Adipocyte (in vitro differentiated cells): ENCODE measurements around the gene PALD1.

Experiments used
- DNase-seq: peaks from one replicate; pipeline ENCODE4 v3.0.0-alpha.2; 2015; ENCODE audit warnings: low read depth
- H3K27me3 ChIP-seq: replicated peaks from 2 replicates; pipeline ENCODE4 v1.7.0; 2013; ENCODE audit warnings: mild to moderate bottlenecking, low read length, moderate library complexity; ENCODE audit not compliant: control insufficient read depth, insufficient read depth
- H3K36me3 ChIP-seq: 2 replicates; pipeline ENCODE4 v1.7.0; 2013; ENCODE audit warnings: low read length, mild to moderate bottlenecking, moderate library complexity; ENCODE audit not compliant: control insufficient read depth, insufficient read depth, severe bottlenecking
- H3K4me1 ChIP-seq: 2 replicates; pipeline ENCODE4 v1.7.0; 2013; ENCODE audit warnings: mild to moderate bottlenecking, low read length, moderate library complexity; ENCODE audit not compliant: control insufficient read depth, insufficient read depth
- H3K4me3 ChIP-seq: 2 replicates; pipeline ENCODE4 v1.7.0; 2013; ENCODE audit warnings: mild to moderate bottlenecking, low read length, moderate library complexity
- H3K9ac ChIP-seq: 2 replicates; pipeline ENCODE4 v1.7.0; 2013; ENCODE audit warnings: mild to moderate bottlenecking, low read length, moderate library complexity
- H3K9me3 ChIP-seq: 2 replicates; pipeline ENCODE4 v1.7.0; 2013; ENCODE audit warnings: mild to moderate bottlenecking, low read length, moderate library complexity; ENCODE audit not compliant: control insufficient read depth

Gene PALD1

DNA sequence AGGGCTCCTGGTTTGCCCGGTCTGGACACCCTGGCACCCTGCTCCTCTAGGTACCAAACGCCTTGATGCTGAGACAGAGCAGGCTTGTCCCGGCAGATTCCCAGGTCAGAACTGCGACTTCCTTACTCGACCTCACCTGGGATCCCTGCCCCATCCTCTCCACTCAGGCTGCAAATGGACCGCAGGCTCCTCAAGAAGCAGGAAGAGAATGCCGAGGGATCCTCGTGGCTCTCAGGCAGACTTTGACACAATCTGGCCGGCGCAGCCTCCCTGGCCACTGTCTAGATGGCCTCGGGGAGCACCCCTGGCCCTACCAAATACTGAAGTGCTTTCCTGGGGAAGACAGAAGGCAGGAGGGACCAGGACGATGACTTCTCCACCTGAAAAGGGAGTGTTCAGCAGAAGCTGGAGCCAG lies 36.7 kb upstream of the PALD1 start:
- Histone ChIP-seq H3K4me1 (peaks cover 24% of the 10 kb centered on the region), H3K36me3 (no peaks in the 10 kb centered on the region), H3K9ac (no peak overlapping the region), H3K9me3 (no peaks in the 10 kb centered on the region), H3K27me3 (peaks cover 40% of the 10 kb centered on the region), H3K4me3 (no peak overlapping the region)
- no peak for DNase-seq

GRCh38 chr10:70442332-70442988 lies 36.1 kb upstream of the PALD1 start:
- no peak overlapping the region for H3K9ac ChIP-seq
- peaks cover 24% of the 10 kb centered on the region for H3K4me1 ChIP-seq
- no peak overlapping the region for H3K4me3 ChIP-seq
- DNase-seq: no peak
- H3K36me3 ChIP-seq: no peaks in the 10 kb centered on the region
- H3K27me3 ChIP-seq: peaks cover 40% of the 10 kb centered on the region
- H3K9me3 ChIP-seq: no peaks in the 10 kb centered on the region

- Histone ChIP-seq H3K9ac (no peak overlapping the region), H3K36me3 (no peaks in the 10 kb centered on the region), H3K4me1 (peaks cover 24% of the 10 kb centered on the region), H3K27me3 (peaks cover 32% of the 10 kb centered on the region), H3K9me3 (no peaks in the 10 kb centered on the region), H3K4me3 (no peak overlapping the region)
- DNase-seq: no peak
These were observed 33.8 kb upstream of the PALD1 start for GRCh38 chr10:70444744-70445143.

DNA sequence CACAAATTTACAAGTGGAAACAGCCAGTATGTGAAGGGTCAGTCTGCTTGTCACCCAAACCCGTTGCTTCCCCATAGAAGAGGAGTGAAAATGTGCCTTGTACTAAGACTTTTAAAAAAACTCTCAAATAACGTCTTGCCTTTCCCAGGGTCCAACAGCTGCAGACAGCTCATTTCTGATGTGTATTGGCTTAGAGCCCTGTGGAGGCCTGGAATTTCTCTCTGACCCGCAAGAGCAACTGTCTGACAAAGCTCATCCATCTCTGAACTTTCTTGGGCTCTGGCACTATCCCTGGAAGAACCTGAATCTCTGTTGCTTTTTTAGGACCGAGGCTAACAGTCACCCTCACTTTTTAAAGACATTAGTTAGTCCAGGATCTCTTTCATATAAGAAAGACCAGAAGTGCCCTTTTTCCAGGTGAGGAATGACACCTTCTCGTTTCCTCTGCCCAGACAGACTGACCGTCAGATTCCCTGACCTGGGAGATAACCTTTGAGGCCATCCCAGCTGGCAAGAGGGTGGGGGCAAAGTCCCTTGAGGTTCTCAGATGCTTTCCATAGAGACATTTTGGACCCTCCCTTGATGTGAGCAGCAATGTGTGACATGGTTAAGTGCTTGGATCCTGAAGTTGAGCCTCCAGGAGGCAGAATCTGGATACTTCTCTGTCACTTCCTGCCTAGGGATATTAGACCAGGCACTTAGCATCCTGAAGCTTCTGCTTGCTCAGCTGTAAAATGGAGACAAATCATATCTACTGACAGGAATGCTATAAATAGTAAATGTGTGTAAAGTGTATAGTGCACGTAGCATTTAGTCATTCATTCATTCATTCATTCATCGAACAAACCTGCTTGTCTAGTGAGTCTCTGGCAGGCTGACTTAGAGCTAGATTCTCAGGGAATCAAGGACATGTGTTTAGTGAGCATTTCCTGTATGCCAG lies 32.6 kb upstream of the PALD1 start:
- H3K36me3 ChIP-seq: no peaks in the 10 kb centered on the region
- H3K9me3 ChIP-seq: no peaks in the 10 kb centered on the region
- no peak overlapping the region for H3K9ac ChIP-seq
- no peak overlapping the region for H3K4me3 ChIP-seq
- peaks cover 22% of the 10 kb centered on the region for H3K4me1 ChIP-seq
- peaks cover 21% of the 10 kb centered on the region for H3K27me3 ChIP-seq
- no peak for DNase-seq

GRCh38 chr10:70448236-70448635 lies 30.3 kb upstream of the PALD1 start:
- Histone ChIP-seq H3K4me3 (no peak overlapping the region), H3K4me1 (peaks cover 19% of the 10 kb centered on the region), H3K9me3 (no peaks in the 10 kb centered on the region), H3K36me3 (no peaks in the 10 kb centered on the region), H3K9ac (no peak overlapping the region), H3K27me3 (peaks cover under 1% of the 10 kb centered on the region)
- DNase-seq: no peak

DNA sequence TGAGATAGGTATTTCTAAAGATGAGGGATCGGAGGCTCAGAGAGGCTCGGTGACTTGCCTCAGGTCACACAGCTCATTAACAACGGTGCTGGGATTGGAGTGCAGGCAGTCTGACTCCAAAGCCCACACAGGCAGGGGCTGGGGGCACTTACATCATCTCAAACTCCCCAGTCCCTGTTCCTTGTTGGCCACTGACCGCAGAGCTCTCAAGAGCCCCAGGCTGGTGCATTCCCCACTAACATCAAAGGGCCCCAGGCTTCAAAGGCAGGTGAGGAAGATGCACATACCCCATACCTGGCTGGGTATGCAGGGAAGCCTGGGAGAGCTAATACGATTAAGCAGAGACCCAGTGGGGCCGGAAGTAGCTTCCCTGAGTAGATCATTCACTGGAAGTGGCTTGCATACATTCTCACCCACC lies 23.3 kb upstream of the PALD1 start:
- Histone ChIP-seq H3K9me3 (no peaks in the 10 kb centered on the region), H3K36me3 (no peaks in the 10 kb centered on the region), H3K4me3 (no peak overlapping the region), H3K27me3 (peaks cover 9% of the 10 kb centered on the region), H3K9ac (no peak overlapping the region), H3K4me1 (peaks cover 10% of the 10 kb centered on the region)
- no peak for DNase-seq

GRCh38 chr10:70456164-70456563 lies 22.4 kb upstream of the PALD1 start:
- peaks cover 12% of the 10 kb centered on the region for H3K4me1 ChIP-seq
- no peaks in the 10 kb centered on the region for H3K36me3 ChIP-seq
- no peak overlapping the region for H3K9ac ChIP-seq
- H3K27me3 ChIP-seq: peaks cover 9% of the 10 kb centered on the region
- H3K9me3 ChIP-seq: no peaks in the 10 kb centered on the region
- DNase-seq: no peak
- no peak overlapping the region for H3K4me3 ChIP-seq

DNA sequence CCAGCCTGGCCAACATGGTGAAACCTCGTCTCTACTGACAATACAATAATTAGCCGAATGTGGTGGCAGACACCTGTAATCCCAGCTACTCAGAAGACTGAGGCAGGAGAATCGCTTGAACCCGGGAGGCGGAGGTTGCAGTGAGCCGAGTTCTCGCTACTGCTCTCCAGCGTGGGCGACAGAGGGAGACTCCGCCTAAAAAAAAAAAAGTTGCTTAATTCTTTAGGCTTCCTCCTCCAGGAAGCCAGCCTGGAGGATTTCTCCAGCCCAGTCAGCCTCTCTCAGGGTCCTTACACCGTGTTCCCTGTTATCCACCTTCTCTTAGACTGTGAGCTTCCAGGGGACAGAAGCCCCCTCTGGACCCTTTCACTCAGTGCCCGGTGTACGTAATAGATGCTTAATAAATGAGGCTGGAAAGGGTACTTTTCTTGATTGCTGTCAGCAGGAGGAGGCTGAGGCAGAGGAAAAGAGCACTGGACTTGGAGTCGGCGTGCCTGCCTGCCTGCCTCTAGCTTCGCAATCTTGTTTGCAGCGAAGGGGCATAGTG lies 20.7 kb upstream of the PALD1 start:
- H3K9ac ChIP-seq: no peak overlapping the region
- DNase-seq: no peak
- peaks cover 26% of the 10 kb centered on the region for H3K4me1 ChIP-seq
- no peaks in the 10 kb centered on the region for H3K36me3 ChIP-seq
- peaks cover 9% of the 10 kb centered on the region for H3K27me3 ChIP-seq
- H3K4me3 ChIP-seq: peak overlapping the region; percentile 37
- H3K9me3 ChIP-seq: no peaks in the 10 kb centered on the region

- Histone ChIP-seq H3K27me3 (peaks cover 9% of the 10 kb centered on the region), H3K9ac (no peak overlapping the region), H3K4me3 (peak overlapping the region; percentile 37), H3K4me1 (peaks cover 27% of the 10 kb centered on the region), H3K9me3 (no peaks in the 10 kb centered on the region), H3K36me3 (no peaks in the 10 kb centered on the region)
- DNase-seq: peak; percentile 92
These were observed 20.1 kb upstream of the PALD1 start for GRCh38 chr10:70458329-70459060.

GRCh38 chr10:70459061-70459773 lies 19.4 kb upstream of the PALD1 start:
- Histone ChIP-seq H3K9ac (no peak overlapping the region), H3K27me3 (peaks cover 9% of the 10 kb centered on the region), H3K4me1 (peaks cover 27% of the 10 kb centered on the region), H3K9me3 (no peaks in the 10 kb centered on the region), H3K36me3 (no peaks in the 10 kb centered on the region), H3K4me3 (no peak overlapping the region)
- no peak for DNase-seq
